ENCODE measurements around the gene ISLR2.

DNA sequence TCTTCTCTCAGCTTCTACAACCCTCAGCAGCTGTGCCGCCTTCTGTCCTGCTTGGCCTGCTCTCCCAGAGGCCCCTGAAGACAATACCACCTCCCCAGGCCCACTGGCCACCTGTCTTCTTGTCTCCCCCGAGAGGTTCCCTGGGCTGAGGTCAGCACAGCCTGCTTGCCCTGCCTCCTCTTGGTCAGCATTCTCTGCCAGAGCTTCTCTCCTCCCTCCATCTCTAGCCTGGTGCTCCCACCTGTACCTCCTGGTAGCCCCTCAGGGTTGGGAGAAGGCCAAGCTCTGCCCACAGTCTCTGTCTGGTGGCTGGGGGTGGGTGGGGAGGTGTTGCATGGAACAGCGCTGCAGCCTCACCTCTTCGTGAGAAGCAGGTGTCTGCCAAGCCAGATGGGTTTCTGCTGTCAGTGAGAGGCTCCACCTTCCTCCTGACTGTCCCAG is 37.5 kb downstream of the ISLR2 start:
- no peak for TF ChIP-seq NFE2L1 (CRISPR knock-in tag; IDR thresholded peaks at IDR 0.05)
- no peak for TF ChIP-seq CBFB (CRISPR knock-in tag; IDR thresholded peaks at IDR 0.05; ENCODE audit: low read depth)
- TF ChIP-seq CTCF (IDR thresholded peaks at IDR 0.05) = no peak
- TF ChIP-seq RELA (CRISPR knock-in tag; IDR thresholded peaks at IDR 0.05; ENCODE audit: borderline replicate concordance) = no peak
- TF ChIP-seq ZNF263 (CRISPR knock-in tag; IDR thresholded peaks at IDR 0.05; ENCODE audit: low read depth) = no peak
- TF ChIP-seq TEAD4 (CRISPR knock-in tag; IDR thresholded peaks at IDR 0.05) = no peak
- TF ChIP-seq ATF2 (CRISPR knock-in tag; IDR thresholded peaks at IDR 0.05; ENCODE audit: borderline replicate concordance, low read depth) = no peak
- TF ChIP-seq ZBTB21 (CRISPR knock-in tag; IDR thresholded peaks at IDR 0.05; ENCODE audit: borderline replicate concordance) = no peak
- TF ChIP-seq ATF1 (CRISPR knock-in tag; IDR thresholded peaks at IDR 0.05) = no peak
- TF ChIP-seq FOXP1 (CRISPR knock-in tag; IDR thresholded peaks at IDR 0.05; ENCODE audit: borderline replicate concordance) = no peak
- no peak for TF ChIP-seq ZNF121 (CRISPR knock-in tag; IDR thresholded peaks at IDR 0.05)

All from WTC11 (cell line).